ENCODE measurements around the gene TBC1D14. TPM values are rescaled to one million over a fixed set of nuclear protein-coding genes. Genes with fewer than 3 reads are reported as not detected.

TBC1D14 gene
- total and polyA plus RNA-seq, 9 of the 15 experiments (the other 6 are each of a cell fraction or from before 2014, with no cell fraction given): 2.1 to 59.6 (median 44.8) TPM

DNA sequence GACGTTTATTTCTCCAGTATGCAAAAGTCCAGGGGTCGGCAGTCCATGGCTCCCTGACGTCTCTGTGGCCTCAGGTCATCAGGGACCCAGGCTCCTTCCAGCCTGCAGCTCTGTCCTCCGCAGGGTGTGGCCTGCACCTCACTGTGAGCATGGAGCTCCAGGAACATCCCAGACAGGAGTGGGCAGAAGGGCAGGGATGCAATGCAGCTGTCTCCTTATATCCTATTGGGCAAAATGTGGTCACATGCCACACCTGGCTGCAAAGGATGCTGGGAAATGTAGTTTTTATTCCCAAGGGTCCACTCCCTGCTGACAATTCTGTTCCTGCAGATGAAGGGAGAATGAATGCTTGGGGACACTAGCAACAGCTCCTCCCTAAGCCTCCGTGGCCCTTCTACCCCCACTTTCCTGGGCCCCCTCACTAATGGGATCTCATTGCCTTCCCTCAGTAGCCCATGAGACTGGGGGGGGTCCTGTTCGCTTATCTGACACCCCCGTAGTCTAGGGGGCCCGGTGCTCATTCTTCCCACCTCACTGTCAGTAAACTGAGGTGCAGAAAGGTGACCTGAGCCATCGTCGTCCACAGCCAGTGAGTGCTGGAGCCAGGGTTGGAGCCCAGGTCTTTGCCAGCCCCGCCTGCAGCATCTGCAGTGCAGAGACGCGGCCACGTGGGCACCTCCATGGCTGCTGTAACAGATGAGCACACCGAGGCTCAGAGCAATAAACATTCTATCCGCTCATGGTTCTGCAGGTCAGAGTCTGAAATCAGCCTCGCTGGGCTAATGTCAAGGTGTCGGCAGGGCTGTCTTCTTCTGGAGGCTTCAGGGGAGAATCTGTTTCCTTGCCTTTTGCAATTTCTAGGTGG, 164.1 kb downstream of the TBC1D14 start (continued):
- TF ChIP-seq MAFF (IDR thresholded peaks at IDR 0.05; ENCODE audit: low read length) (no peak), ETV6 (IDR thresholded peaks at IDR 0.05; ENCODE audit: borderline replicate concordance in 1 of 2, low read depth in 2 of 2, low read length in 1 of 2) (no peak), ETV6 (CRISPR knock-in tag; IDR thresholded peaks at IDR 0.05; ENCODE audit: borderline replicate concordance) (no peak), ZBTB17 (CRISPR knock-in tag; IDR thresholded peaks at IDR 0.05) (no peak), NFE2 (IDR thresholded peaks at IDR 0.05; ENCODE audit: low read depth) (no peak), MYNN (IDR thresholded peaks at IDR 0.05) (no peak), MYNN (CRISPR knock-in tag; IDR thresholded peaks at IDR 0.05) (no peak), HCFC1 (IDR thresholded peaks at IDR 0.05; ENCODE audit: low read depth, low read length) (peak; percentile 95), CBX8 (IDR thresholded peaks at IDR 0.05; ENCODE audit: borderline replicate concordance, extremely low read depth, low read depth, low read length, poor library complexity, severe bottlenecking) (no peak), ZNF143 (CRISPR knock-in tag; IDR thresholded peaks at IDR 0.05) (peak; percentile 92)
- TF ChIP-seq, protein P1, sequence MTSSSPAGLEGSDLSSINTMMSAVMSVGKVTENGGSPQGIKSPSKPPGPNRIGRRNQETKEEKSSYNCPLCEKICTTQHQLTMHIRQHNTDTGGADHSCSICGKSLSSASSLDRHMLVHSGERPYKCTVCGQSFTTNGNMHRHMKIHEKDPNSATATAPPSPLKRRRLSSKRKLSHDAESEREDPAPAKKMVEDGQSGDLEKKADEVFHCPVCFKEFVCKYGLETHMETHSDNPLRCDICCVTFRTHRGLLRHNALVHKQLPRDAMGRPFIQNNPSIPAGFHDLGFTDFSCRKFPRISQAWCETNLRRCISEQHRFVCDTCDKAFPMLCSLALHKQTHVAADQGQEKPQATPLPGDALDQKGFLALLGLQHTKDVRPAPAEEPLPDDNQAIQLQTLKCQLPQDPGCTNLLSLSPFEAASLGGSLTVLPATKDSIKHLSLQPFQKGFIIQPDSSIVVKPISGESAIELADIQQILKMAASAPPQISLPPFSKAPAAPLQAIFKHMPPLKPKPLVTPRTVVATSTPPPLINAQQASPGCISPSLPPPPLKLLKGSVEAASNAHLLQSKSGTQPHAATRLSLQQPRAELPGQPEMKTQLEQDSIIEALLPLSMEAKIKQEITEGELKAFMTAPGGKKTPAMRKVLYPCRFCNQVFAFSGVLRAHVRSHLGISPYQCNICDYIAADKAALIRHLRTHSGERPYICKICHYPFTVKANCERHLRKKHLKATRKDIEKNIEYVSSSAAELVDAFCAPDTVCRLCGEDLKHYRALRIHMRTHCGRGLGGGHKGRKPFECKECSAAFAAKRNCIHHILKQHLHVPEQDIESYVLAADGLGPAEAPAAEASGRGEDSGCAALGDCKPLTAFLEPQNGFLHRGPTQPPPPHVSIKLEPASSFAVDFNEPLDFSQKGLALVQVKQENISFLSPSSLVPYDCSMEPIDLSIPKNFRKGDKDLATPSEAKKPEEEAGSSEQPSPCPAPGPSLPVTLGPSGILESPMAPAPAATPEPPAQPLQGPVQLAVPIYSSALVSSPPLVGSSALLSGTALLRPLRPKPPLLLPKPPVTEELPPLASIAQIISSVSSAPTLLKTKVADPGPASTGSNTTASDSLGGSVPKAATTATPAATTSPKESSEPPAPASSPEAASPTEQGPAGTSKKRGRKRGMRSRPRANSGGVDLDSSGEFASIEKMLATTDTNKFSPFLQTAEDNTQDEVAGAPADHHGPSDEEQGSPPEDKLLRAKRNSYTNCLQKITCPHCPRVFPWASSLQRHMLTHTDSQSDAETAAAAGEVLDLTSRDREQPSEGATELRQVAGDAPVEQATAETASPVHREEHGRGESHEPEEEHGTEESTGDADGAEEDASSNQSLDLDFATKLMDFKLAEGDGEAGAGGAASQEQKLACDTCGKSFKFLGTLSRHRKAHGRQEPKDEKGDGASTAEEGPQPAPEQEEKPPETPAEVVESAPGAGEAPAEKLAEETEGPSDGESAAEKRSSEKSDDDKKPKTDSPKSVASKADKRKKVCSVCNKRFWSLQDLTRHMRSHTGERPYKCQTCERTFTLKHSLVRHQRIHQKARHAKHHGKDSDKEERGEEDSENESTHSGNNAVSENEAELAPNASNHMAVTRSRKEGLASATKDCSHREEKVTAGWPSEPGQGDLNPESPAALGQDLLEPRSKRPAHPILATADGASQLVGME (CRISPR knock-in tag; IDR thresholded peaks at IDR 0.05): no peak
- TF ChIP-seq, protein P2, sequence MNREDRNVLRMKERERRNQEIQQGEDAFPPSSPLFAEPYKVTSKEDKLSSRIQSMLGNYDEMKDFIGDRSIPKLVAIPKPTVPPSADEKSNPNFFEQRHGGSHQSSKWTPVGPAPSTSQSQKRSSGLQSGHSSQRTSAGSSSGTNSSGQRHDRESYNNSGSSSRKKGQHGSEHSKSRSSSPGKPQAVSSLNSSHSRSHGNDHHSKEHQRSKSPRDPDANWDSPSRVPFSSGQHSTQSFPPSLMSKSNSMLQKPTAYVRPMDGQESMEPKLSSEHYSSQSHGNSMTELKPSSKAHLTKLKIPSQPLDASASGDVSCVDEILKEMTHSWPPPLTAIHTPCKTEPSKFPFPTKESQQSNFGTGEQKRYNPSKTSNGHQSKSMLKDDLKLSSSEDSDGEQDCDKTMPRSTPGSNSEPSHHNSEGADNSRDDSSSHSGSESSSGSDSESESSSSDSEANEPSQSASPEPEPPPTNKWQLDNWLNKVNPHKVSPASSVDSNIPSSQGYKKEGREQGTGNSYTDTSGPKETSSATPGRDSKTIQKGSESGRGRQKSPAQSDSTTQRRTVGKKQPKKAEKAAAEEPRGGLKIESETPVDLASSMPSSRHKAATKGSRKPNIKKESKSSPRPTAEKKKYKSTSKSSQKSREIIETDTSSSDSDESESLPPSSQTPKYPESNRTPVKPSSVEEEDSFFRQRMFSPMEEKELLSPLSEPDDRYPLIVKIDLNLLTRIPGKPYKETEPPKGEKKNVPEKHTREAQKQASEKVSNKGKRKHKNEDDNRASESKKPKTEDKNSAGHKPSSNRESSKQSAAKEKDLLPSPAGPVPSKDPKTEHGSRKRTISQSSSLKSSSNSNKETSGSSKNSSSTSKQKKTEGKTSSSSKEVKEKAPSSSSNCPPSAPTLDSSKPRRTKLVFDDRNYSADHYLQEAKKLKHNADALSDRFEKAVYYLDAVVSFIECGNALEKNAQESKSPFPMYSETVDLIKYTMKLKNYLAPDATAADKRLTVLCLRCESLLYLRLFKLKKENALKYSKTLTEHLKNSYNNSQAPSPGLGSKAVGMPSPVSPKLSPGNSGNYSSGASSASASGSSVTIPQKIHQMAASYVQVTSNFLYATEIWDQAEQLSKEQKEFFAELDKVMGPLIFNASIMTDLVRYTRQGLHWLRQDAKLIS (CRISPR knock-in tag; IDR thresholded peaks at IDR 0.05): no peak
- TF ChIP-seq, protein P3, sequence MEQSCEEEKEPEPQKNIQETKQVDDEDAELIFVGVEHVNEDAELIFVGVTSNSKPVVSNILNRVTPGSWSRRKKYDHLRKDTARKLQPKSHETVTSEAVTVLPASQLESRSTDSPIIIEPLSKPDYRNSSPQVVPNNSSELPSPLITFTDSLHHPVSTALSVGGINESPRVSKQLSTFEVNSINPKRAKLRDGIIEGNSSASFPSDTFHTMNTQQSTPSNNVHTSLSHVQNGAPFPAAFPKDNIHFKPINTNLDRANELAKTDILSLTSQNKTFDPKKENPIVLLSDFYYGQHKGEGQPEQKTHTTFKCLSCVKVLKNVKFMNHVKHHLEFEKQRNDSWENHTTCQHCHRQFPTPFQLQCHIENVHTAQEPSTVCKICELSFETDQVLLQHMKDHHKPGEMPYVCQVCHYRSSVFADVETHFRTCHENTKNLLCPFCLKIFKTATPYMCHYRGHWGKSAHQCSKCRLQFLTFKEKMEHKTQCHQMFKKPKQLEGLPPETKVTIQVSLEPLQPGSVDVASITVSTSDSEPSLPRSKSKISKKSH (CRISPR knock-in tag; IDR thresholded peaks at IDR 0.05): no peak
- TF ChIP-seq, protein P4, sequence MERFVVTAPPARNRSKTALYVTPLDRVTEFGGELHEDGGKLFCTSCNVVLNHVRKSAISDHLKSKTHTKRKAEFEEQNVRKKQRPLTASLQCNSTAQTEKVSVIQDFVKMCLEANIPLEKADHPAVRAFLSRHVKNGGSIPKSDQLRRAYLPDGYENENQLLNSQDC (CRISPR knock-in tag; IDR thresholded peaks at IDR 0.05): no peak

All from K562 (cell line).